Thoracic aorta (tissue), 2 donors: ENCODE data around the gene CBLN4. TPM values are rescaled to one million over a fixed set of nuclear protein-coding genes. Genes with fewer than 3 reads are reported as not detected.

Experiments
- ATAC-seq: fragments of 150-250 bp; one replicate; pipeline ENCODE4 v1.8.0; 2017; ENCODE audit warnings: low read depth; ENCODE audit not compliant: insufficient number of reproducible peaks, low FRiP score
- DNase-seq: peaks from one replicate; pipeline ENCODE4 v3.0.0-alpha.2; 2020; ENCODE audit warnings: low spot score
- H3K27ac ChIP-seq, 2 donors: fragments of 200-600 bp; sonication (generic); 1 replicate in 1 of 2; 2 replicates in 1 of 2; pipeline ENCODE4 v1.5.1; 2016; ENCODE audit warnings: mild to moderate bottlenecking in 2 of 2, moderate library complexity in 2 of 2
- H3K27me3 ChIP-seq: fragments of 200-600 bp; sonication (generic); replicated peaks from 2 replicates; pipeline ENCODE4 v1.6.0; 2016; ENCODE audit warnings: mild to moderate bottlenecking; ENCODE audit not compliant: insufficient read depth
- H3K36me3 ChIP-seq: fragments of 200-600 bp; sonication (generic); one replicate; pipeline ENCODE4 v1.5.1; 2016
- H3K4me1 ChIP-seq, 2 donors: fragments of 200-600 bp; sonication (generic); 1 replicate in 1 of 2; 2 replicates in 1 of 2; pipeline versions ENCODE4 v1.5.1 to v1.6.0; 2016; ENCODE audit warnings: low read depth in 2 of 2, mild to moderate bottlenecking in 1 of 2; ENCODE audit not compliant: control insufficient read depth in 1 of 2
- H3K4me3 ChIP-seq: fragments of 200-600 bp; sonication (generic); 2 replicates; pipeline ENCODE4 v1.5.1; 2016; ENCODE audit warnings: mild to moderate bottlenecking
- H3K9me3 ChIP-seq: fragments of 200-600 bp; sonication (generic); 2 replicates; pipeline ENCODE4 v1.5.1; 2016
- CTCF ChIP-seq: fragments of 200-600 bp; sonication (generic); IDR thresholded peaks from one replicate; pipeline ENCODE4 v1.5.1; 2019; ENCODE audit warnings: antibody characterized with exemption
- total RNA-seq, 2 donors: library from RNA; depleted of rRNA; stranded (reverse); fragments of >200 nt; gene quantifications; one replicate each; pipeline versions ENCODE4 v1.1.0 to v1.2.3, GENCODE V29; 2016

Gene CBLN4
- total RNA-seq, 2 donors from 2014 or later = not detected

GRCh38 chr20:56002908-56003800 lies 2.2 kb downstream of the CBLN4 start:
- Histone ChIP-seq H3K36me3 (no peaks in the 10 kb centered on the region), H3K9me3 (no peaks in the 10 kb centered on the region), H3K4me3 (no peak overlapping the region), H3K27me3 (peaks cover 6% of the 10 kb centered on the region), H3K27ac (no peak overlapping the region), H3K4me1 (no peaks in the 10 kb centered on the region)
- no peak for ATAC-seq
- DNase-seq = no peak
- TF ChIP-seq CTCF = no peak

GRCh38 chr20:56001890-56002289 lies 3.4 kb downstream of the CBLN4 start:
- Histone ChIP-seq H3K27ac (no peak overlapping the region), H3K4me3 (no peak overlapping the region), H3K4me1 (no peaks in the 10 kb centered on the region), H3K36me3 (no peaks in the 10 kb centered on the region), H3K27me3 (peaks cover 6% of the 10 kb centered on the region), H3K9me3 (no peaks in the 10 kb centered on the region)
- ATAC-seq (no peak), DNase-seq (no peak)
- TF ChIP-seq CTCF = no peak

- ATAC-seq = no peak
- DNase-seq = no peak
- Histone ChIP-seq H3K4me3 (no peak overlapping the region), H3K27me3 (peaks cover 6% of the 10 kb centered on the region), H3K4me1 (no peaks in the 10 kb centered on the region), H3K27ac (no peak overlapping the region), H3K36me3 (no peaks in the 10 kb centered on the region), H3K9me3 (no peaks in the 10 kb centered on the region)
- TF ChIP-seq CTCF = no peak
These were observed 4.1 kb downstream of the CBLN4 start for GRCh38 chr20:56001106-56001785.

- H3K4me3 ChIP-seq = no peak overlapping the region
- H3K27me3 ChIP-seq = no peaks in the 10 kb centered on the region
- TF ChIP-seq CTCF = no peak
- no peak for DNase-seq
- H3K27ac ChIP-seq = no peak overlapping the region
- no peak for ATAC-seq
- no peaks in the 10 kb centered on the region for H3K36me3 ChIP-seq
- no peaks in the 10 kb centered on the region for H3K9me3 ChIP-seq
- H3K4me1 ChIP-seq = peaks cover 0 to 16% of the 10 kb centered on the region in 2 donors
These were observed 26.8 kb downstream of the CBLN4 start for GRCh38 chr20:55978550-55978949.

- DNase-seq (no peak), ATAC-seq (no peak)
- Histone ChIP-seq H3K9me3 (no peaks in the 10 kb centered on the region), H3K36me3 (no peaks in the 10 kb centered on the region), H3K4me1 (peaks cover 0 to 16% of the 10 kb centered on the region in 2 donors), H3K27me3 (no peaks in the 10 kb centered on the region), H3K27ac (no peak overlapping the region), H3K4me3 (no peak overlapping the region)
- no peak for TF ChIP-seq CTCF
These were observed 27.4 kb downstream of the CBLN4 start for GRCh38 chr20:55977690-55978459.
